ENCODE data around the gene ADAR. TPM values are rescaled to one million over a fixed set of nuclear protein-coding genes. Genes with fewer than 3 reads are reported as not detected.
A peak's percentile ranks its signal among the peaks of the same experiment; 100 is the strongest.
"Not testable (repeated sequence)": the region's sequence is repeated elsewhere in the genome, so short reads cannot be mapped to it uniquely, and the experiment has no call there.

The ADAR gene
- polyA plus RNA-seq (2013, experiment 1 of 2) = 63.7 TPM
- polyA plus RNA-seq (2013, experiment 2 of 2) = 66.8 TPM

- no CpG with 5 or more reads among the region's 59 CpGs for WGBS, 2 donors (ENCODE audit: extremely low coverage in 2 of 2, insufficient read length in 2 of 2, insufficient replicate concordance in 1 of 2)
- peaks cover 9% of the 10 kb centered on the region for H3K79me1 ChIP-seq (ENCODE audit: low read depth, low read length)
- H3K4me1 ChIP-seq (ENCODE audit: control insufficient read depth in 2 of 2, insufficient read depth in 1 of 2, low read depth in 1 of 2, low read length in 2 of 2) = peaks cover 15 to 19% of the 10 kb centered on the region in 2 donors
- H3K9ac ChIP-seq (ENCODE audit: low read depth, low read length, poor library complexity) = peak within 1 kb of the TSS; percentile 96
- H2BK15ac ChIP-seq (ENCODE audit: low read length) = peak within 1 kb of the TSS; percentile 88
- peak within 1 kb of the TSS; percentile 88 to 94 for H3K4me3 ChIP-seq (ENCODE audit: low read length in 2 of 2)
- H3K4me2 ChIP-seq (ENCODE audit: insufficient read depth, low read length, poor library complexity, severe bottlenecking) = peak within 1 kb of the TSS; percentile 77
- H3K9me3 ChIP-seq (replicated peaks in 1 of 2; ENCODE audit: control insufficient read depth in 2 of 2, insufficient read depth in 1 of 2, low read depth in 1 of 2, low read length in 2 of 2) = no peaks in the 10 kb centered on the region
- H2AFZ ChIP-seq (ENCODE audit: low read length) = peak within 1 kb of the TSS; percentile 85
- H4K8ac ChIP-seq (ENCODE audit: low read depth, low read length) = no peak within 1 kb of the TSS
- no peak within 1 kb of the TSS for H2BK5ac ChIP-seq (ENCODE audit: low read length)
- DNase-seq (ENCODE audit: low spot score) = peak; percentile 62
- H3K36me3 ChIP-seq (replicated peaks in 1 of 2; ENCODE audit: control insufficient read depth in 2 of 2, insufficient read depth in 2 of 2, low read length in 2 of 2) = peaks cover 3 to 26% of the 10 kb centered on the region in 2 donors
- H4K91ac ChIP-seq (ENCODE audit: low read depth, low read length, poor library complexity) = peak within 1 kb of the TSS; percentile 93
- peak within 1 kb of the TSS; percentile 45 for H3K23ac ChIP-seq (ENCODE audit: low read depth, low read length, poor library complexity)
- no peak within 1 kb of the TSS for H2BK120ac ChIP-seq (ENCODE audit: low read depth, low read length)
- H2AK5ac ChIP-seq (ENCODE audit: low read depth, low read length) = no peak within 1 kb of the TSS
- peak within 1 kb of the TSS; percentile 98 for H3K14ac ChIP-seq (ENCODE audit: low read length)
- H2BK12ac ChIP-seq (ENCODE audit: low read length) = no peak within 1 kb of the TSS
- peak within 1 kb of the TSS; percentile 77 for H3K27ac ChIP-seq (replicated peaks; ENCODE audit: low read length)
- no peaks in the 10 kb centered on the region for H3K27me3 ChIP-seq (ENCODE audit: control insufficient read depth in 3 of 3, insufficient read depth in 3 of 3, low read depth in 1 of 3, low read length in 3 of 3)
- H3K18ac ChIP-seq (ENCODE audit: low read length) = peak within 1 kb of the TSS; percentile 97
- peak within 1 kb of the TSS; percentile 19 for H3K4ac ChIP-seq (ENCODE audit: low read length)
These were observed at the start of gene ADAR for GRCh38 chr1:154607609-154608396. Gene ADAR (minus strand): TSS chr1:154608186. CDS start chr1:154608006, 180 bp downstream.

- H3K14ac ChIP-seq (ENCODE audit: low read length) = no peak overlapping the region
- peaks cover 0 to 1% of the 10 kb centered on the region in 2 donors for H3K4me1 ChIP-seq (ENCODE audit: control insufficient read depth in 2 of 2, insufficient read depth in 1 of 2, low read depth in 1 of 2, low read length in 2 of 2)
- no peaks in the 10 kb centered on the region for H3K9me3 ChIP-seq (replicated peaks in 1 of 2; ENCODE audit: control insufficient read depth in 2 of 2, insufficient read depth in 1 of 2, low read depth in 1 of 2, low read length in 2 of 2)
- H3K27me3 ChIP-seq (ENCODE audit: control insufficient read depth in 3 of 3, insufficient read depth in 3 of 3, low read depth in 1 of 3, low read length in 3 of 3) = peaks cover 0 to 24% (median 0%) of the 10 kb centered on the region in 3 experiments
- no peak overlapping the region for H3K9ac ChIP-seq (ENCODE audit: low read depth, low read length, poor library complexity)
- H2BK120ac ChIP-seq (ENCODE audit: low read depth, low read length) = no peak overlapping the region
- no peak overlapping the region for H3K27ac ChIP-seq (replicated peaks; ENCODE audit: low read length)
- H4K8ac ChIP-seq (ENCODE audit: low read depth, low read length) = no peak overlapping the region
- no peaks in the 10 kb centered on the region for H3K36me3 ChIP-seq (replicated peaks in 1 of 2; ENCODE audit: control insufficient read depth in 2 of 2, insufficient read depth in 2 of 2, low read length in 2 of 2)
- H3K23ac ChIP-seq (ENCODE audit: low read depth, low read length, poor library complexity) = no peak overlapping the region
- no peak overlapping the region for H2BK5ac ChIP-seq (ENCODE audit: low read length)
- WGBS, 2 donors (ENCODE audit: extremely low coverage in 2 of 2, insufficient read length in 2 of 2, insufficient replicate concordance in 1 of 2) = no CpG with 5 or more reads among the region's 2 CpGs
- H4K91ac ChIP-seq (ENCODE audit: low read depth, low read length, poor library complexity) = no peak overlapping the region
- no peaks in the 10 kb centered on the region for H3K79me1 ChIP-seq (ENCODE audit: low read depth, low read length)
- H2BK12ac ChIP-seq (ENCODE audit: low read length) = no peak overlapping the region
- no peak overlapping the region for H2AK5ac ChIP-seq (ENCODE audit: low read depth, low read length)
- no peak for DNase-seq (ENCODE audit: low spot score)
- no peak overlapping the region for H3K4me2 ChIP-seq (ENCODE audit: insufficient read depth, low read length, poor library complexity, severe bottlenecking)
- no peak overlapping the region for H2BK15ac ChIP-seq (ENCODE audit: low read length)
- H2AFZ ChIP-seq (ENCODE audit: low read length) = no peak overlapping the region
- H3K4ac ChIP-seq (ENCODE audit: low read length) = no peak overlapping the region
- H3K4me3 ChIP-seq (ENCODE audit: low read length in 2 of 2) = peak overlapping the region in 1 of 2 donors; percentile 2
- H3K18ac ChIP-seq (ENCODE audit: low read length) = no peak overlapping the region
These were observed 49.6 kb upstream of the ADAR start for GRCh38 chr1:154657556-154657955.

- Histone ChIP-seq H3K79me1 (ENCODE audit: low read depth, low read length) (no peaks in the 10 kb centered on the region), H3K4ac (ENCODE audit: low read length) (no peak overlapping the region), H3K27ac (replicated peaks; ENCODE audit: low read length) (no peak overlapping the region), H3K4me3 (ENCODE audit: low read length in 2 of 2) (no peak overlapping the region), H3K9ac (ENCODE audit: low read depth, low read length, poor library complexity) (no peak overlapping the region), H2BK15ac (ENCODE audit: low read length) (no peak overlapping the region), H2AK5ac (ENCODE audit: low read depth, low read length) (no peak overlapping the region), H2BK12ac (ENCODE audit: low read length) (no peak overlapping the region), H3K9me3 (replicated peaks in 1 of 2; ENCODE audit: control insufficient read depth in 2 of 2, insufficient read depth in 1 of 2, low read depth in 1 of 2, low read length in 2 of 2) (no peaks in the 10 kb centered on the region), H2AFZ (ENCODE audit: low read length) (no peak overlapping the region), H3K27me3 (ENCODE audit: control insufficient read depth in 3 of 3, insufficient read depth in 3 of 3, low read depth in 1 of 3, low read length in 3 of 3) (peaks cover 0 to 12% (median 0%) of the 10 kb centered on the region in 3 experiments), H3K18ac (ENCODE audit: low read length) (no peak overlapping the region), H3K4me2 (ENCODE audit: insufficient read depth, low read length, poor library complexity, severe bottlenecking) (no peak overlapping the region), H2BK5ac (ENCODE audit: low read length) (no peak overlapping the region), H3K14ac (ENCODE audit: low read length) (no peak overlapping the region), H3K23ac (ENCODE audit: low read depth, low read length, poor library complexity) (no peak overlapping the region), H4K8ac (ENCODE audit: low read depth, low read length) (no peak overlapping the region), H2BK120ac (ENCODE audit: low read depth, low read length) (no peak overlapping the region), H3K36me3 (replicated peaks in 1 of 2; ENCODE audit: control insufficient read depth in 2 of 2, insufficient read depth in 2 of 2, low read length in 2 of 2) (no peaks in the 10 kb centered on the region), H3K4me1 (ENCODE audit: control insufficient read depth in 2 of 2, insufficient read depth in 1 of 2, low read depth in 1 of 2, low read length in 2 of 2) (no peaks in the 10 kb centered on the region), H4K91ac (ENCODE audit: low read depth, low read length, poor library complexity) (no peak overlapping the region)
- DNase-seq (ENCODE audit: low spot score) = no peak
These were observed 44.9 kb upstream of the ADAR start for GRCh38 chr1:154652893-154653292.

GRCh38 chr1:154644724-154645123 is 36.7 kb upstream of the ADAR start:
- not testable (repeated sequence) for H3K36me3 ChIP-seq (replicated peaks in 1 of 2; ENCODE audit: control insufficient read depth in 2 of 2, insufficient read depth in 2 of 2, low read length in 2 of 2); H4K8ac ChIP-seq (ENCODE audit: low read depth, low read length); H3K4me1 ChIP-seq (ENCODE audit: control insufficient read depth in 2 of 2, insufficient read depth in 1 of 2, low read depth in 1 of 2, low read length in 2 of 2); H3K23ac ChIP-seq (ENCODE audit: low read depth, low read length, poor library complexity); DNase-seq (ENCODE audit: low spot score); H3K9me3 ChIP-seq (replicated peaks in 1 of 2; ENCODE audit: control insufficient read depth in 2 of 2, insufficient read depth in 1 of 2, low read depth in 1 of 2, low read length in 2 of 2); H3K4me2 ChIP-seq (ENCODE audit: insufficient read depth, low read length, poor library complexity, severe bottlenecking); H2BK15ac ChIP-seq (ENCODE audit: low read length); H2BK5ac ChIP-seq (ENCODE audit: low read length); H3K14ac ChIP-seq (ENCODE audit: low read length); H2AK5ac ChIP-seq (ENCODE audit: low read depth, low read length); H4K91ac ChIP-seq (ENCODE audit: low read depth, low read length, poor library complexity); H3K79me1 ChIP-seq (ENCODE audit: low read depth, low read length); H3K4me3 ChIP-seq (ENCODE audit: low read length in 2 of 2); H3K27me3 ChIP-seq (ENCODE audit: control insufficient read depth in 3 of 3, insufficient read depth in 3 of 3, low read depth in 1 of 3, low read length in 3 of 3); H2BK120ac ChIP-seq (ENCODE audit: low read depth, low read length); H2BK12ac ChIP-seq (ENCODE audit: low read length); H3K4ac ChIP-seq (ENCODE audit: low read length); H2AFZ ChIP-seq (ENCODE audit: low read length); H3K27ac ChIP-seq (replicated peaks; ENCODE audit: low read length); H3K18ac ChIP-seq (ENCODE audit: low read length); H3K9ac ChIP-seq (ENCODE audit: low read depth, low read length, poor library complexity)
- WGBS, 2 donors (ENCODE audit: extremely low coverage in 2 of 2, insufficient read length in 2 of 2, insufficient replicate concordance in 1 of 2) = no CpG with 5 or more reads among the region's 3 CpGs
